K562 (cell line): ENCODE measurements around the gene TDO2. TPM values are rescaled to one million over a fixed set of nuclear protein-coding genes. Genes with fewer than 3 reads are reported as not detected.

Source experiments
- ATAC-seq: fragments of 200-7000 bp; cut with Tn5 transposase; 3 replicates; pipeline ENCODE4 v1.9.1; 2020; ENCODE audit warnings: moderate library complexity
- BruUV-seq: library from RNA; stranded (reverse); fragments of 400-500 nt; replicated peaks from 2 replicates; lab custom pipeline; 2021; lab: Mats Ljungman, UMichigan
- CTCF ChIA-PET: fragments of 300-600 bp; formaldehyde crosslinking; extraction: SDS; loops from one replicate; lab custom pipeline; 2021; ENCODE audit warnings: low intra/inter-chr PET ratio; lab: Yijun Ruan, JAX
- POLR2A ChIA-PET: fragments of 300-600, 350-650 bp; sonication (Branson Sonifier 250); formaldehyde crosslinking; extraction: SDS; loops from one replicate; lab custom pipeline; 2021; ENCODE audit warnings: antibody characterized with exemption, inconsistent platforms; lab: Yijun Ruan, JAX
- DNase-seq, 4 experiments: peaks; one replicate each; pipeline versions ENCODE4 v3.0.0 to v3.0.0-alpha.2; 2011 to 2018; ENCODE audit warnings: low spot score in 3 of 4, mixed read lengths in 3 of 4; ENCODE audit errors: extremely low read depth in 1 of 4
- FAIRE-seq: peaks from 2 replicates; lab custom pipeline; 2011; peaks lifted over from hg19 to GRCh38; lab: Jason Lieb, UNC
- H2AFZ ChIP-seq: 2 replicates; pipeline ENCODE4 v1.6.0; 2011; ENCODE audit warnings: low read depth, low read length, control low read depth, inconsistent platforms
- H3K27ac ChIP-seq: fragments of 200-600 bp; 3 replicates; pipeline ENCODE4 v1.8.0; 2011; ENCODE audit warnings: low read depth, mild to moderate bottlenecking, control low read depth, inconsistent platforms, low read length, moderate library complexity, mixed read lengths; ENCODE audit errors: extremely low read depth
- H3K27me3 ChIP-seq, 2 experiments: fragments of 300-600 bp in 1 of 2; 2 replicates in 1 of 2; 3 replicates in 1 of 2; pipeline versions ENCODE4 v1.6.0 to v1.8.0; 2011; ENCODE audit warnings: inconsistent platforms in 2 of 2, low read length in 2 of 2, mild to moderate bottlenecking in 1 of 2, mixed read lengths in 1 of 2, moderate library complexity in 1 of 2; ENCODE audit not compliant: control insufficient read depth in 2 of 2, insufficient read depth in 2 of 2
- H3K36me3 ChIP-seq: fragments of 300-600 bp; 3 replicates; pipeline ENCODE4 v1.8.0; 2011; ENCODE audit warnings: mild to moderate bottlenecking, low read length, inconsistent platforms; ENCODE audit not compliant: control insufficient read depth, insufficient read depth
- H3K4me1 ChIP-seq, 2 experiments: fragments of 200-600 bp in 1 of 2; replicated peaks in 1 of 2; 2 replicates in 1 of 2; 3 replicates in 1 of 2; pipeline versions ENCODE4 v1.5.1 to v1.8.0; 2011; ENCODE audit warnings: inconsistent platforms in 2 of 2, low read length in 2 of 2, mild to moderate bottlenecking in 1 of 2, mixed read lengths in 1 of 2, moderate library complexity in 1 of 2; ENCODE audit not compliant: control insufficient read depth in 2 of 2, insufficient read depth in 2 of 2
- H3K4me2 ChIP-seq: 2 replicates; pipeline ENCODE4 v1.6.1; 2011; ENCODE audit warnings: low read length, control low read depth, inconsistent platforms, mixed read lengths; ENCODE audit not compliant: insufficient read depth
- H3K4me3 ChIP-seq: fragments of 200-600 bp; sonication (generic), shearing (Covaris generic); 2 replicates; pipeline ENCODE4 v1.5.1; 2016; ENCODE audit warnings: control low read depth, inconsistent platforms
- H3K79me2 ChIP-seq: fragments of 200-600 bp; 3 replicates; pipeline ENCODE4 v1.8.0; 2011; ENCODE audit warnings: low read length, inconsistent platforms; ENCODE audit not compliant: control insufficient read depth, insufficient read depth
- H3K9ac ChIP-seq, 2 experiments: 2 replicates each; pipeline versions ENCODE4 v1.6.0 to v1.6.1; 2011; ENCODE audit warnings: low read depth in 2 of 2, low read length in 2 of 2, control low read depth in 1 of 2, inconsistent platforms in 1 of 2, mild to moderate bottlenecking in 1 of 2, mixed read lengths in 1 of 2; ENCODE audit not compliant: insufficient read depth in 1 of 2
- H3K9me1 ChIP-seq: one replicate; pipeline ENCODE4 v1.6.0; 2011; ENCODE audit warnings: inconsistent platforms, mild to moderate bottlenecking, low read length, moderate library complexity; ENCODE audit not compliant: control insufficient read depth, insufficient read depth
- H3K9me3 ChIP-seq: replicated peaks from 2 replicates; pipeline ENCODE4 v1.5.1; 2011; ENCODE audit warnings: low read depth, low read length, inconsistent platforms; ENCODE audit not compliant: control insufficient read depth, insufficient read depth
- H4K20me1 ChIP-seq: replicated peaks from 2 replicates; pipeline ENCODE4 v1.6.1; 2011; ENCODE audit warnings: low read length, inconsistent platforms, mixed read lengths; ENCODE audit not compliant: control insufficient read depth, insufficient read depth
- CEBPB ChIP-seq: fragments of 450-650 bp; IDR thresholded peaks from 2 replicates; pipeline ENCODE4 v1.6.1; 2016; ENCODE audit warnings: missing genetic modification characterization, missing compliant biosample characterization
- GABPB2 ChIP-seq: fragments of 250-450 bp; sonication (Bioruptor Pico); conservative IDR thresholded peaks from 2 replicates; pipeline ENCODE4 v1.5.1; 2021; ENCODE audit warnings: mild to moderate bottlenecking
- HOXB6 ChIP-seq: fragments of 250-450 bp; sonication (Bioruptor Pico); IDR thresholded peaks from 2 replicates; pipeline ENCODE4 v1.5.1; 2022; ENCODE audit warnings: mild to moderate bottlenecking, borderline replicate concordance
- HSF4 ChIP-seq: fragments of 250-450 bp; sonication (Bioruptor Pico); IDR thresholded peaks from 2 replicates; pipeline ENCODE4 v2.1.2; 2022; ENCODE audit warnings: mild to moderate bottlenecking, moderate library complexity, borderline replicate concordance
- LCOR ChIP-seq: sonication (generic); formaldehyde crosslinking; IDR thresholded peaks from 2 replicates; pipeline ENCODE4 v1.8.0; 2022; ENCODE audit warnings: mild to moderate bottlenecking, missing genetic modification reagents
- POLR2AphosphoS5 ChIP-seq: IDR thresholded peaks from 2 replicates; pipeline ENCODE4 v1.6.1; 2011; ENCODE audit warnings: mild to moderate bottlenecking, low read depth, low read length, moderate library complexity; ENCODE audit not compliant: control insufficient read depth, insufficient read depth
- SRSF3 ChIP-seq: fragments of 200-400 bp; formaldehyde crosslinking; IDR thresholded peaks from 2 replicates; pipeline ENCODE4 v1.6.1; 2016; ENCODE audit warnings: mild to moderate bottlenecking, low read length, moderate library complexity; ENCODE audit not compliant: insufficient read depth
- ZNF57 ChIP-seq: fragments of 450-650 bp; formaldehyde crosslinking; IDR thresholded peaks from 2 replicates; pipeline ENCODE4 v1.4.0; 2020; ENCODE audit warnings: mild to moderate bottlenecking, moderate library complexity
- WGBS: fragments of 100-300 bp; shearing (Covaris generic); methylation state at CpG from one replicate; pipeline ENCODE4 v1.1.6; 2016; ENCODE audit warnings: low coverage, mixed read lengths; ENCODE audit not compliant: insufficient coverage; ENCODE audit errors: missing lambda C conversion rate; 5-methylcytosine and 5-hydroxymethylcytosine counted together
- in situ Hi-C: fragments of 300-500 bp; cut with MboI; formaldehyde crosslinking; loops from 4 replicates; pipeline ENCODE4 v1.15.0; 2018; ENCODE audit warnings: inconsistent platforms, mixed read lengths
- intact Hi-C: fragments of 100-400 bp; cut with micrococcal nuclease; formaldehyde crosslinking; loops from 2 replicates; pipeline ENCODE4 v1.14.2; 2022
- polyA plus RNA-seq, 8 experiments: library from polyadenylated mRNA; depleted of rRNA in 4 of 8; stranded (reverse) in 5 of 8; unstranded in 3 of 8; fragments of >200 nt; fragmentation: Nextera tagmentation in 2 of 8; fragmentation: Illumina TruSeq in 1 of 8; extraction: Ambion mirVana in 2 of 8; extraction: Trizol in 1 of 8; gene quantifications; 2 replicates each; pipeline versions ENCODE4 v1.2.1 to v1.2.3, GENCODE V29; 2011 to 2014; ENCODE audit warnings: inconsistent platforms in 1 of 8, missing spikeins in 1 of 8
- total RNA-seq, 7 experiments: library from RNA; depleted of rRNA in 6 of 7; stranded (reverse); fragments of >200 nt in 6 of 7; fragmentation: Illumina TruSeq in 2 of 7; extraction: Trizol in 2 of 7; gene quantifications; 2 replicates each; pipeline versions ENCODE4 v1.2.1 to v1.2.3, GENCODE V29; 2011 to 2021; ENCODE audit warnings: low replicate concordance in 1 of 7
- TF ChIP-seq, protein P1 (sequence below): fragments of 250-450 bp; sonication (Bioruptor Pico); IDR thresholded peaks from 2 replicates; pipeline ENCODE4 v1.4.0; 2020
- TF ChIP-seq, protein P2 (sequence below): fragments of 250-450 bp; sonication (Bioruptor Pico); IDR thresholded peaks from 2 replicates; pipeline ENCODE4 v1.8.0; 2022; ENCODE audit warnings: moderate library complexity, mild to moderate bottlenecking, inconsistent platforms
- TF ChIP-seq, protein P3 (sequence below): fragments of 450-650 bp; IDR thresholded peaks from 2 replicates; pipeline ENCODE4 v1.6.1; 2014; ENCODE audit warnings: low read depth, mild to moderate bottlenecking, moderate library complexity, borderline replicate concordance
- TF ChIP-seq, protein P4 (sequence below): fragments of 450-650 bp; formaldehyde crosslinking; IDR thresholded peaks from 2 replicates; pipeline ENCODE4 v1.4.0; 2022; ENCODE audit warnings: missing genetic modification characterization

The TDO2 gene
- total and polyA plus RNA-seq, 9 of the 15 experiments (the other 6 are each of a cell fraction or from before 2014, with no cell fraction given), result 0.09 to 0.65 (median 0.22) TPM; not detected in 2

DNA sequence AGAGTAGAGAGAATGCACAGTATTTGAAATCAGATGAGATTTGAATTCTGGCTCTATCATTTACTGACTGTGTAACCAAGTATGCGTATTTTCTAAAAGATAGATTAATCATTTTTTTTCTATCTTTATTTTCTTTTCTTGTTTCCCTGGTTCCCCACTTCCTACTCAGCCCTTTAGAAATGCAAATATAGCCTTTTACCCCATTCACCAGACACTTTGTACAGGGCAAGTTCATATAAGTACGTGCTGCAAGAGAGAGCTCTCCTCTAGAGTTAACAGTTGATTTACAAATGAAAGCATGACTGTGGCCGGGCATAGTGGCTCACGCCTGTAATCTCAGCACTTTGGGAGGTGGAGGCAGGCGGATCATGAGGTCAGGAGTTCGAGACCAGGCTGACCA, 17.8 kb upstream of the TDO2 start:
- POLR2A ChIA-PET, result no interaction called here
- Histone ChIP-seq H3K9me1 (no peaks in the 10 kb centered on the region), H4K20me1 (no peaks in the 10 kb centered on the region), H3K4me2 (no peak overlapping the region), H3K36me3 (no peaks in the 10 kb centered on the region), H3K27ac (no peak overlapping the region), H3K4me3 (no peak overlapping the region), H3K79me2 (no peaks in the 10 kb centered on the region), H3K4me1 (no peaks in the 10 kb centered on the region), H3K9me3 (no peaks in the 10 kb centered on the region), H2AFZ (no peak overlapping the region), H3K9ac (no peak overlapping the region), H3K27me3 (no peaks in the 10 kb centered on the region)
- intact Hi-C loops, result no loop called here
- BruUV-seq, result no TSS peak
- in situ Hi-C loops, result no loop called here
- no peak for DNase-seq
- 3% methylated on average over 6 of the region's 6 CpGs for WGBS
- no peak for ATAC-seq
- no peak for FAIRE-seq
- CTCF ChIA-PET, result no interaction called here
- TF ChIP-seq CEBPB, result no peak
- TF ChIP-seq, protein P1, sequence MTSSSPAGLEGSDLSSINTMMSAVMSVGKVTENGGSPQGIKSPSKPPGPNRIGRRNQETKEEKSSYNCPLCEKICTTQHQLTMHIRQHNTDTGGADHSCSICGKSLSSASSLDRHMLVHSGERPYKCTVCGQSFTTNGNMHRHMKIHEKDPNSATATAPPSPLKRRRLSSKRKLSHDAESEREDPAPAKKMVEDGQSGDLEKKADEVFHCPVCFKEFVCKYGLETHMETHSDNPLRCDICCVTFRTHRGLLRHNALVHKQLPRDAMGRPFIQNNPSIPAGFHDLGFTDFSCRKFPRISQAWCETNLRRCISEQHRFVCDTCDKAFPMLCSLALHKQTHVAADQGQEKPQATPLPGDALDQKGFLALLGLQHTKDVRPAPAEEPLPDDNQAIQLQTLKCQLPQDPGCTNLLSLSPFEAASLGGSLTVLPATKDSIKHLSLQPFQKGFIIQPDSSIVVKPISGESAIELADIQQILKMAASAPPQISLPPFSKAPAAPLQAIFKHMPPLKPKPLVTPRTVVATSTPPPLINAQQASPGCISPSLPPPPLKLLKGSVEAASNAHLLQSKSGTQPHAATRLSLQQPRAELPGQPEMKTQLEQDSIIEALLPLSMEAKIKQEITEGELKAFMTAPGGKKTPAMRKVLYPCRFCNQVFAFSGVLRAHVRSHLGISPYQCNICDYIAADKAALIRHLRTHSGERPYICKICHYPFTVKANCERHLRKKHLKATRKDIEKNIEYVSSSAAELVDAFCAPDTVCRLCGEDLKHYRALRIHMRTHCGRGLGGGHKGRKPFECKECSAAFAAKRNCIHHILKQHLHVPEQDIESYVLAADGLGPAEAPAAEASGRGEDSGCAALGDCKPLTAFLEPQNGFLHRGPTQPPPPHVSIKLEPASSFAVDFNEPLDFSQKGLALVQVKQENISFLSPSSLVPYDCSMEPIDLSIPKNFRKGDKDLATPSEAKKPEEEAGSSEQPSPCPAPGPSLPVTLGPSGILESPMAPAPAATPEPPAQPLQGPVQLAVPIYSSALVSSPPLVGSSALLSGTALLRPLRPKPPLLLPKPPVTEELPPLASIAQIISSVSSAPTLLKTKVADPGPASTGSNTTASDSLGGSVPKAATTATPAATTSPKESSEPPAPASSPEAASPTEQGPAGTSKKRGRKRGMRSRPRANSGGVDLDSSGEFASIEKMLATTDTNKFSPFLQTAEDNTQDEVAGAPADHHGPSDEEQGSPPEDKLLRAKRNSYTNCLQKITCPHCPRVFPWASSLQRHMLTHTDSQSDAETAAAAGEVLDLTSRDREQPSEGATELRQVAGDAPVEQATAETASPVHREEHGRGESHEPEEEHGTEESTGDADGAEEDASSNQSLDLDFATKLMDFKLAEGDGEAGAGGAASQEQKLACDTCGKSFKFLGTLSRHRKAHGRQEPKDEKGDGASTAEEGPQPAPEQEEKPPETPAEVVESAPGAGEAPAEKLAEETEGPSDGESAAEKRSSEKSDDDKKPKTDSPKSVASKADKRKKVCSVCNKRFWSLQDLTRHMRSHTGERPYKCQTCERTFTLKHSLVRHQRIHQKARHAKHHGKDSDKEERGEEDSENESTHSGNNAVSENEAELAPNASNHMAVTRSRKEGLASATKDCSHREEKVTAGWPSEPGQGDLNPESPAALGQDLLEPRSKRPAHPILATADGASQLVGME (CRISPR knock-in tag), result no peak
- TF ChIP-seq POLR2AphosphoS5, result no peak
- no peak for TF ChIP-seq HSF4
- TF ChIP-seq, protein P2, sequence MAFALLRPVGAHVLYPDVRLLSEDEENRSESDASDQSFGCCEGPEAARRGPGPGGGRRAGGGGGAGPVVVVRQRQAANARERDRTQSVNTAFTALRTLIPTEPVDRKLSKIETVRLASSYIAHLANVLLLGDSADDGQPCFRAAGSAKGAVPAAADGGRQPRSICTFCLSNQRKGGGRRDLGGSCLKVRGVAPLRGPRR (CRISPR knock-in tag), result no peak
- TF ChIP-seq, protein P3, sequence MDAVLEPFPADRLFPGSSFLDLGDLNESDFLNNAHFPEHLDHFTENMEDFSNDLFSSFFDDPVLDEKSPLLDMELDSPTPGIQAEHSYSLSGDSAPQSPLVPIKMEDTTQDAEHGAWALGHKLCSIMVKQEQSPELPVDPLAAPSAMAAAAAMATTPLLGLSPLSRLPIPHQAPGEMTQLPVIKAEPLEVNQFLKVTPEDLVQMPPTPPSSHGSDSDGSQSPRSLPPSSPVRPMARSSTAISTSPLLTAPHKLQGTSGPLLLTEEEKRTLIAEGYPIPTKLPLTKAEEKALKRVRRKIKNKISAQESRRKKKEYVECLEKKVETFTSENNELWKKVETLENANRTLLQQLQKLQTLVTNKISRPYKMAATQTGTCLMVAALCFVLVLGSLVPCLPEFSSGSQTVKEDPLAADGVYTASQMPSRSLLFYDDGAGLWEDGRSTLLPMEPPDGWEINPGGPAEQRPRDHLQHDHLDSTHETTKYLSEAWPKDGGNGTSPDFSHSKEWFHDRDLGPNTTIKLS, result no peak
- TF ChIP-seq SRSF3, result no peak
- no peak for TF ChIP-seq GABPB2 (CRISPR knock-in tag)
- no peak for TF ChIP-seq LCOR (CRISPR knock-in tag)
- TF ChIP-seq ZNF57 (CRISPR knock-in tag), result no peak
- TF ChIP-seq HOXB6 (CRISPR knock-in tag), result no peak
- TF ChIP-seq, protein P4, sequence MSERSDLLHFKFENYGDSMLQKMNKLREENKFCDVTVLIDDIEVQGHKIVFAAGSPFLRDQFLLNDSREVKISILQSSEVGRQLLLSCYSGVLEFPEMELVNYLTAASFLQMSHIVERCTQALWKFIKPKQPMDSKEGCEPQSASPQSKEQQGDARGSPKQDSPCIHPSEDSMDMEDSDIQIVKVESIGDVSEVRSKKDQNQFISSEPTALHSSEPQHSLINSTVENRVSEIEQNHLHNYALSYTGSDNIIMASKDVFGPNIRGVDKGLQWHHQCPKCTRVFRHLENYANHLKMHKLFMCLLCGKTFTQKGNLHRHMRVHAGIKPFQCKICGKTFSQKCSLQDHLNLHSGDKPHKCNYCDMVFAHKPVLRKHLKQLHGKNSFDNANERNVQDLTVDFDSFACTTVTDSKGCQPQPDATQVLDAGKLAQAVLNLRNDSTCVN (CRISPR knock-in tag), result no peak
